ENCODE results near the gene IGFLR1.

The IGFLR1 gene, protein sequence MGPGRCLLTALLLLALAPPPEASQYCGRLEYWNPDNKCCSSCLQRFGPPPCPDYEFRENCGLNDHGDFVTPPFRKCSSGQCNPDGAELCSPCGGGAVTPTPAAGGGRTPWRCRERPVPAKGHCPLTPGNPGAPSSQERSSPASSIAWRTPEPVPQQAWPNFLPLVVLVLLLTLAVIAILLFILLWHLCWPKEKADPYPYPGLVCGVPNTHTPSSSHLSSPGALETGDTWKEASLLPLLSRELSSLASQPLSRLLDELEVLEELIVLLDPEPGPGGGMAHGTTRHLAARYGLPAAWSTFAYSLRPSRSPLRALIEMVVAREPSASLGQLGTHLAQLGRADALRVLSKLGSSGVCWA

DNA sequence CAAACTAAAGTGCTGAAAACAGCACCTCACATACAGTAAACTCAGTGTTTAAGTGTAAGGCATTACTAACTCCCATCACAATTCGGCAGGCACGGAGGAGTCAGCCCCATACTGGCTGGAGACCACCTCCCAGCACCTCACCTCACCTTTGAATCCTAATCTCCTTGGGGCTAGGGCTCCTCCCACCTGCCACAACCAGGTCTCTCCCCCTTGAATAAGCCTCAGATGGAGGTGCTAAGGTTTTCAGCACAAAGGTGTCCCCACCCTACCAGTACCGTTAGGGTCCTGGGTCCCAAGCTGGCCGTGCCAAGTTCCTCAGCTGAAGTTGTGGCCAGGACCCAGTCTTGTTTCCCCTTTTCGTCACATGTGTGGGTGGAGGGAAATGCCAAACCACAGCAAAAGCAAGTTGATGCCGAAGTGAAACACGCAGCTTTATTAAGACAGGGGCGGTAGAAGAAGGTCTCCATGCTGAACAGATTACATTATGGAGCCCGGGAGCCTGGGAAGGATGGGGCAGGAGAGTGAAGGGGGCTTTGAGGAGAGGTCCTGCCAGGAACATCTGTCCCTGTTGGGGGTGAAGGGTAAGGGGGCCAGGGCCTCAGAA lies at the start of gene IGFLR1:
TSS of gene IGFLR1 (minus strand) at position 332 of the 604 bp plus-strand sequence. CDS start 1,272 bp downstream, outside the sequence.
- peak; percentile 16 for DNase-seq

DNA sequence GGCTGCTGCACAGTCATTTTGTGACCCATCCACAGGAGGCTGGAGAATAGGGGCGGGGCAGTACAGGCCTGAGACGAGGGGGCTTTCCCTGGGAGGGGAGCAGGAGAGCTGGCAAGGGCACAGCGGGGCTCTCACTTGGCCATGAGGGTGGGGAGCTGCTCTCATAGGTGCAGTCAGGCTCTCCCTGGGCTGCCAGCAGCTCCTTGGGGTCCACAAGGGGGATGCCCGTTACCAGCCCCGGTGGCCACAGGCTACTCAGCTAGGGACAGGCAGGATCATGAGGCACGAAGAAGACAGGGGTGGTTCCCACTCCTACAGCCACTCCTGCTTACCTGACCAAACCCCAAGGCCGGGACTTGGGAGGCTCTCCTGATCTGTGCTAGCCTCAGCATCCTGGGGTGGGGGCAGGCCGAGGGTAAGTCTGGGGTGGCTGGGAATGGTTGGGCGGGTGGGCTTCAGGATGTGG lies 49.6 kb upstream of the IGFLR1 start:
- no peak for DNase-seq

DNA sequence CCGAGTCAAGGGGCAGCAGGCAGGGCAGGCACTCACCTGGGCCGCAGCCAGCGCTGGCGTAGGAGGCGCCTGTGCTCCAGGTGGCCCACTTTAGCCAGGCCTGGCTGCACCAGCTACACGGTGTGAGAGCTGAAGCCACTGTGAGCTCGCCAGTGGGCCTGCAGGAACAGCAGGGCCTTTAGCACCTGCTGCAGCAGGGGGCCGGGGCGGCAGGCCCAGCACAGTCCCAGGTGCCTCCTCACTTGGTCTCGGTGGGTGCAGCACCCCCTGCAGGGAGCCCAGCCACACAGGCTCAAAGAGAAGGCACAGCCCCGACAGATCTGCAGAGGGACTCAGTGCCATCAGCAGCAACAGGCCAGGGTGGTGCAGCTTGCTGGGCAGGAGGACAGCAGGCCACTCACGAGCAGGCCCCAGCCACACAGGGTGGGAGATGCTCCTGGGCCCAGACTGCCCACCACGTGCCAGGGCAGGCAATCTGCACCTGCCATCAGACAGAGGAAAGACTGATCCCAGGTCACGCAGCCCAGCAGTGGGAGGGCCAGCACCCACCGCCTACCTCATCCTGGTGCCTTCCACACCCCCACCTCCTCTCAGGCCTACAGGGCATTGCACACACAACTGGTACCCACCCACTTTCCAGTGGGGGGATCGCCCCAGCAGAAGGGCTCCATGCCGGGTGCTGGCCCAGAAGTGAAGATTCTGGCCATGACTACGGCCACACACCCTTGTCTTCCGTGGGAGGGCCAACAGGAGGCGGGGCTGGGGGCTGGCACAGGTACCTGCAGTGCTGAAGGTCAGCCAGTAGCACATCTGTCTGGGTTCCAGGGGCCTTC lies 48.9 kb upstream of the IGFLR1 start:
- peak; percentile 39 for DNase-seq

DNA sequence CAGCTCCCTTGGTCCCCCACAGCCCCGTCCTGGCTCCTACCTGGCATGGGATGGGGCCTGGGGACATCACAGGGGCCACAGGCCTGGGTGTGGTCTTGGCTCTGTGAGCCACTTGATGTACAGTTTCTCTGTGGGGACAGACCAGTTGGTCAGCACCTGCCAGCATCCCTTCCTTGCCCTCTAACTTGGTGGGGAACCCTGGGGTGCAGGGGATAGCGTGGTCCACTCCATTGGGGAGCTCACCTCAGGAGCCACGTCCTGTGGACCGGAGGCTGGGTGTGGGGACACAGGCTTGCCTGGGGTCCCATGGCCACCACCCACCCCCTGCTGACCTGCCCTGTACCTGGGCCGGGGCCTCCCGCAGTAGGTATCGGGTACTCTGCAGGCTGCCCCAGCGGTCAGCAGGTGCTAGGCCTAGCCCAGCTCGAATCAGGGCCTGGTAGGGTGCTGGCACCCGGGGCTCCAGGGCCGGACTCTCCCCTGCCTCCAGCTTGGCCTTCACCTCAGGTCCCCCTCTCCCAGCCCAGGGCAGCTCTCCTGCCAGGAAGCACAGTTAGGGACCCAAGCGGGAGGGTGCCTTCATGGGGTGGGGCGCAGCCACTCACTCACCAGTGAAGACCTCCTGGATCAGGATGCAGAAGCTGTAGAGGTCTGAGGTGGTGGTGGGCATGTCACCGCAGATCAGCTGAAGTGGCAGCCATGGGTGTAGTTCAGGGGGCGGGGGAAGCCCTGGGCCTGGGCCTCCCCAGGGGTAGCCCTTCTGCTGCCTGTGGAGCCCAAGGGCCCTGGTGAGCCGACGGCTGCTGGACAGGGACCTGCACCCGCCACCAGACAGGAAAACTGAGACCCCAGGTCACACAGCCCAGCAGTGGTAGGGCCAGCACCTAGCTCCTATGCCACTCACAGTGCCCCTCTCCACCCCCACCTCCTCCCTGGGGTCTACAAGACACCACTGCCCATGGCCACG lies 48.0 kb upstream of the IGFLR1 start:
- DNase-seq = no peak

DNA sequence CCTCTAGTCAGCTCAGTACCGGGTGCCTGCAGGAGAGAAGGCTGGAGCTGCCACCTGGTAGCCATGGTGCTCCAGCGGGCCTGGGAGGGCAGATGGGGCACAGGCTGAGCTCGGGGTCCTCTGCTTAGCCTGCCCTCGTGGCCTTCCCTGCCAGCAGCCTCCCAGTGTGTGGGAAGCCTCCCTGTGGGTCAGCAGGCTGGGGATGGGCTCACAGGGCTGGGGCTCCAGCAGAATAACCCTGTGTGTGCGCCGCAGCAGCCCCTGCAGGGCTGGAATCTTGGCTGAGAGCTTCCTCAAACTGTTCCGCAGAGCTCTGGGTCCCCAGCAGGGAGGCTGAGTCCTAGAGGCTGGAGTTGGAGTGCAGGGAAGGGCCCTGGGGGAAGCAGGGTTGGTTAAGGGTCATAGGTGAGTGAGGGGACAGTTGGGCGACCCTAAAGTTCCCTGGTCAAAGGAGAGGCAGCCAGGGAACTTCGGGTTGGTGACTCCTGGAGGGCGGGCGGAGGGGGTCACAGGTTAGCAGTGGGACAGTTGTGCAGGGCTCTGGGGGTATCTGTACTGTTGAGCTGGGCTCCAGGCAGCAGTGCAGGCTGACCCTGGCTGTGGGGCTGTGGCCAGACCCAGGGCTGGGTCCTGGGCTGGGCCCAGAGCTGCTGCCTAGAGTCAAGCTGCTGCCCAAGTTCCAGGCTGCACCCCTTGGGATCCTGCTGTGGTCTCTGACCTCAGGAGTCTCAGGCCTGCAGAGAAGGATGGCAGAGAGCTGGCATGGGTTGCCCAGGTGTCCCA lies 47.1 kb upstream of the IGFLR1 start:
- no peak for DNase-seq

DNA sequence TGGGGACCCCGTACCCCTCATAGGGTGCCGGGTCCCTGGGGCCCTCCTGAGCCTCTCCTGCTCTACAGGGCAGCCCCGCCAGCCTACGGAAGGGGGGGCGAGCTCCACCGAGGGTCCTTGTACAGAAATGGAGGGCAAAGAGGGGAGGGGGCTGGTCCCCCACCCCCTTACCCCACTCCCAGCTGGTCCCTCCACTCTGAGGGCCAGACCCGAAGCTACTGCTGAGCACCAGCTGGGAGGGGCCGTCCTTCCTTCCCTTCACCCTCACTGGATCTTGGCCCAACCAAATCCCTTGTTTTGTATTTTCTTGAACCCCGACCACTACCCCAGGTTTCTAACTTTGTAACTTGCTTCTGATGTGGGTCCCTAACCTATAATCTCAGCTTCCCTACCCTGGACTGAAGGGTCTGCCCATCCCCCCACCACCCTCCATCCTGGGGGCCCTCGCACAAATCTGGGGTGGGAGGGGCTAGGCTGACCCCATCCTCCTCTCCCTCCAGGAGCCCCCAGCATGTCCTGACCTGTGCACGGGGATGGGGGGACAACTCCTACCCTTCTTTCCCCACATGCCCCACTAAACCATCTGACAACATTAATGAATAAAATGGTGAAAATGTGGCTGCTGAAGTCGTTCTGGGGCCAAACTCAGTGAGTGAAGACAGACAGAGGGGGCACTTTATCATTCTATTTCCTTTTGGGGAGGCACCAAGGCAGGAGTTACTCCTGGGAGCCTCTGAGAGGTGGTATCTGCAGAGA lies 46.1 kb upstream of the IGFLR1 start:
- no peak for DNase-seq

DNA sequence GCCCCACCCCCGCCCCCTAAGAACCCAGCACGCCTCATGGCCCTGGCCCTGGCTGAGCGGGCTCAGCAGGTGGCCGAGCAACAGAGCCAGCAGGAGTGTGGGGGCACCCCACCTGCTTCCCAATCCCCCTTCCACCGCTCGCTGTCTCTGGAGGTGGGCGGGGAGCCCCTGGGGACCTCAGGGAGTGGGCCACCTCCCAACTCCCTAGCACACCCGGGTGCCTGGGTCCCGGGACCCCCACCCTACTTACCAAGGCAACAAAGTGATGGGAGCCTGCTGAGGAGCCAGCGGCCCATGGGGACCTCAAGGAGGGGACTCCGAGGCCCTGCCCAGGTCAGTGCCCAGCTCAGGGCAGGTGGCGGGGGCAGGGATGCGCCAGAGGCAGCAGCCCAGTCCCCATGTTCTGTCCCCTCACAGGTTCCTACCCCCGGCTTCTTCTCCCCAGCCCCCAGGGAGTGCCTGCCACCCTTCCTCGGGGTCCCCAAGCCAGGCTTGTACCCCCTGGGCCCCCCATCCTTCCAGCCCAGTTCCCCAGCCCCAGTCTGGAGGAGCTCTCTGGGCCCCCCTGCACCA lies 45.1 kb upstream of the IGFLR1 start:
- no peak for DNase-seq

DNA sequence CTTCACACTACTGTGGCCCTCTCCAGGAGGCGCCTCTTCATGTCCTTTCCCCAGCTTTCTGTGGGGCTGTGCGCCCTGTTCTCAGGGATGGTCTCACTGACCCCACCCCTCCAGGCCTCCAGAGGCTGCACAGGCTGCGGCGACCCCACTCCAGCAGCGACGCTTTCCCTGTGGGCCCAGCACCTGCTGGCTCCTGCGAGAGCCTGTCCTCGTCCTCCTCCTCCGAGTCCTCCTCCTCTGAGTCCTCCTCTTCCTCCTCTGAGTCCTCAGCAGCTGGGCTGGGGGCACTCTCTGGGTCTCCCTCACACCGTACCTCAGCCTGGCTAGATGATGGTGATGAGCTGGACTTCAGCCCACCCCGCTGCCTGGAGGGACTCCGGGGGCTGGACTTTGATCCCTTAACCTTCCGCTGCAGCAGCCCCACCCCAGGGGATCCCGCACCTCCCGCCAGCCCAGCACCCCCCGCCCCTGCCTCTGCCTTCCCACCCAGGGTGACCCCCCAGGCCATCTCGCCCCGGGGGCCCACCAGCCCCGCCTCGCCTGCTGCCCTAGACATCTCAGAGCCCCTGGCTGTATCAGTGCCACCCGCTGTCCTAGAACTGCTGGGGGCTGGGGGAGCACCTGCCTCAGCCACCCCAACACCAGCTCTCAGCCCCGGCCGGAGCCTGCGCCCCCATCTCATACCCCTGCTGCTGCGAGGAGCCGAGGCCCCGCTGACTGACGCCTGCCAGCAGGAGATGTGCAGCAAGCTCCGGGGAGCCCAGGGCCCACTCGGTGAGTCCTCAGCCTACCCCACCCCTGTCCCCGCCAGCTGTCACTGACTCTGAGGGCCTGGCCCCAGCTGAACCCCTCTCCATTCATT lies 44.3 kb upstream of the IGFLR1 start:
- DNase-seq = peak; percentile 50

DNA sequence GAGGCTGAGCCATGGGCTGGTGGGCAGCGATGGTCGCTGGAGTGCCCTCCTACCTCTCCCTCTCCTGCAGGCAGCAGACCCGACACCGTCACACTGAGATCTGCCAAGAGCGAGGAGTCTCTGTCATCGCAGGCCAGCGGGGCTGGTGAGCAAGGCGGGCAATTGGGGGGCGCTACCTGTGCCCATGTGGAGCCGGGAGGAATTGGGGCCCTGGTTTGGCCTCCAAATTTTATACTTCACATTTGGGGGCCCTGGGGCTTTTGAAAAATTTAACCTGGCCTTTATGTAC lies 43.0 kb upstream of the IGFLR1 start:
- DNase-seq = no peak

DNA sequence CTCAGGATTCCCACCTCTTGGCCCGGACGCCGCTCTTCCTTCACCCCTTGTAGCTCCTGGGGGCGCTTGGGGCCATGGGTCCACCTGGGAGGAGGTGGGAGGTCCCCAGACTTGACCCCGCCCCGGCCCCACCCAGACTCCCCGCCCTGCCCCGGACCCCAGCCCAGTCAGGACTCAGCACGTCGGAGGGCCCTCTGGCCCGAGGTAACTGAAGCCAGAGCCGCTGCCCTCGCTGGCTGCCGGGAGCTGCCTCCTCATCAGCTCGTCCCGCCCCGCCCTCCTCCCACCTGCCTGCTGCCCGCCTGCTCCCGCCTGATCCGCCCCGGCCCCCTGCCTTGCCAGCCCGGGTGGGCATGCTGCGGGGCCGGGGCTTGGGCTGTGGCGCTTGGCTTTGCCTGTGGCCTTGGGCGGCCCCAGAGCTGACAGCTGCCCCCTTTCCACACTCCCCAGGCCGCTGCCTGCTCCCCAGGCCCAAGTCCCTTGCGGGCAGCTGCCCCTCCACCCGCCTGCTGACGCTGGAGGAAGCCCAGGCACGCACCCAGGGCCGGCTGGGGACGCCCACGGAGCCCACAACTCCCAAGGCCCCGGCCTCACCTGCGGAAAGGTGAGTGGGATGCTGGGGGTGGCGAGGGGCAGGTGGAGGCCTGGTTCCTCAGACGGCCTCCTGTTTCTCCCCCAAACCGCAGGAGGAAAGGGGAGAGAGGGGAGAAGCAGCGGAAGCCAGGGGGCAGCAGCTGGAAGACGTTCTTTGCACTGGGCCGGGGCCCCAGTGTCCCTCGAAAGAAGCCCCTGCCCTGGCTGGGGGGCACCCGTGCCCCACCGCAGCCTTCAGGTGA lies 42.5 kb upstream of the IGFLR1 start:
- DNase-seq = no peak

DNA sequence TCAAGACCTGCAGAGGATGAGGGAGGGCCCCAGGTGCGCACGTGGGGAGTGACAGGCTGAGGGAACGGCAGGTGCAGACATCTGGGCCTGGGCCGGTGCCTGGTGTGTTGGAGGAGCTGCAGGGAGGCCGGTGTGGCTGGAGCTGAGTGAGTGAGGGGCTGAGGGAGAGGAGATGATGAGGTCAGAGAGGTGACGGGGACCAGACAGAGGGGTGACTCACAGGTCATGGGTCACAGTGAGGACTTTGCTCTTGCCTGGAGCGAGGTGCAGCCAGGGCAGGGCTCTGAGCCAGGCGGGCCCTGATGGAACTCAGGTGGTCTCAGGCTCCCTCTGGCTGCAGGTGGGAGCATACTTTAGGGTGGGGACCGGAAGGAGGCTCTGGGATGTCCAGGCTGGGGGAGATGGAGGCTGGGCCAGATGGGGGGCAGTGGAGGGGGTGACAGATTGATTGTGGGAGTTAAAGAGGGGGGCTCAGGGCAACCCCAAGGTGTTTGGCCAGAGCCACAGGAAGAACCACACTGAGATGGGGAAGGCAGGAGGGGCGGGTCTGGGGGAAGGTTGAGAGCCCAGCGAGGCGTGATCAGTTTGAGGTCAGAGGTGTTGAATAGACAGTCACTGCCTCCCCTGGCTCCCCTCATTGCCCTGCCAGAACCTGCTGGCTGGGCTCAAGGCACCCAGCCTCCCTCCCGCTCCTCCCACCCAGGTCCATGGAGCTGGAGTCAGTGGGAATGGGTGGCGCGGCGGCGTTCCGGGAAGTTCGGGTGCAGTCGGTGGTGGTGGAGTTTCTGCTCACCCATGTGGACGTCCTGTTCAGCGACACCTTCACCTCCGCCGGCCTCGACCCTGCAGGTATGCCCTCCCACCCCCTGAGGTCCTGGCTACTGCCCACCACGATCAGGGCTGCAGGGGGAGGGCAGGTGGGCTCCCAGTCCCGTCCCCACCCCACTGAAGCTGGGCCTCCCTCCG lies 41.5 kb upstream of the IGFLR1 start:
- no peak for DNase-seq

DNA sequence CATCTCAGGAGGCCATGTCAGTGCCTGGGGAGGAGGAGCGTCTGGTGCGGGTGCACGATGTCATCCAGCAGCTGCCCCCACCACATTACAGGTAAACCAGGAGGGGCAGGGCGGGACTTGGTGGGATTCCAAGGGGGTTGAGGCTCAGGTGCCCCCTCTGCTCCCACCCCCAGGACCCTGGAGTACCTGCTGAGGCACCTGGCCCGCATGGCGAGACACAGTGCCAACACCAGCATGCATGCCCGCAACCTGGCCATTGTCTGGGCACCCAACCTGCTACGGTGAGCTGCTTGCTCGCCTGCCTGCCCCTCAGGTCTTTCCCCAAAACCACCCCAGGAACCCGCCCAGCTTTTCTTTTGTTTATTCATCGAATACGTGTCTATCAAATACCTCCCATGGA lies 40.3 kb upstream of the IGFLR1 start:
- DNase-seq = no peak

DNA sequence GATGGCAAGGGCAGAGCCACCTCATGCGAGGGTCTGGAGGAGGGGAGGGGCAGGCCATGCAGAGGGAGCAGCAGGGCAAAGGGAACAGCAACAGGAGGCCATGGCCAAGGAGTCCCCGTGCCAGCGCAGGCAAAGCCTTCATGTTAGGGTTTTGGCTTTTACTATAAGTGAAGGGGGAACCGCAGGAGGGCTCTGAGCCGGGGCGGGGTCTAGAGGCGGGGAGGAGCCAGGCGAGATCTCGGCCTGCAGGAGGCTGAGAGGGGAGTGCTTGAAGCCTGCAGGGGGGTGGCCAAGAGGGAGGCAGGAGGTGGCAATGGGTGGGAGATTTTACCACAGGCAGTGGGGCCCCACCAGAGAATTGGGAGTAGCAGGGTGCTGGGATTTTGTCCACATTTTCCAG lies 39.4 kb upstream of the IGFLR1 start:
- DNase-seq = no peak

DNA sequence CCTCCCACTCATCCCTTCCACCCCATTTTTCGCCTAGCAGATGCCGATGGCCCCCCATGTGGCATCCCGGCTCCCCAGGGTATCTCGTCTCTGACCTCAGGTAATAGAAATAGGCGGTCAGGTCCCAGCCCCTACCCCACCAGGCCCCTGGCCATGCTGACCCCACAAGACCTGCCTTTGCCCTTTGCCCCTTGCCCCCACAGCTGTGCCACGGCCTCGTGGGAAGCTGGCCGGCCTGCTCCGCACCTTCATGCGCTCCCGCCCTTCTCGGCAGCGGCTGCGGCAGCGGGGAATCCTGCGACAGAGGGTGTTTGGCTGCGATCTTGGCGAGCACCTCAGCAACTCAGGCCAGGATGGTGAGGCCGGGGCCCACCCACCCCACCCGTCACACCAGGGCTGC lies 38.5 kb upstream of the IGFLR1 start:
- DNase-seq = no peak

DNA sequence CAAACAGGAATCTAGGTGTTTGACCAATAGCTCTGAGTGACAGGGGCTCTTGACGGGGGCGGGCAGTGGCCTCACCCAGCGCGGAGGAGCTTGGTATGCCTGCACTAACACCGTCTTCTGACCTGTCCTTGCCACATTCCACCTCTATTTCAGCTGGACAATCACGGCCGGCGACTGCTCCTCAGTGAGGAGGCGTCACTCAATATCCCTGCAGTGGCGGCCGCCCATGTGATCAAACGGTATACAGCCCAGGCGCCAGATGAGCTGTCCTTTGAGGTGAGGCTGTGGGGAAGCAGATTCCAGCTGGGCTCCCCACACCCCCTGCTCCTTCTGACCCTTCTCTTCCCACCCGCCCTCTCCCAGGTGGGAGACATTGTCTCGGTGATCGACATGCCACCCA lies 37.8 kb upstream of the IGFLR1 start:
- no peak for DNase-seq

DNA sequence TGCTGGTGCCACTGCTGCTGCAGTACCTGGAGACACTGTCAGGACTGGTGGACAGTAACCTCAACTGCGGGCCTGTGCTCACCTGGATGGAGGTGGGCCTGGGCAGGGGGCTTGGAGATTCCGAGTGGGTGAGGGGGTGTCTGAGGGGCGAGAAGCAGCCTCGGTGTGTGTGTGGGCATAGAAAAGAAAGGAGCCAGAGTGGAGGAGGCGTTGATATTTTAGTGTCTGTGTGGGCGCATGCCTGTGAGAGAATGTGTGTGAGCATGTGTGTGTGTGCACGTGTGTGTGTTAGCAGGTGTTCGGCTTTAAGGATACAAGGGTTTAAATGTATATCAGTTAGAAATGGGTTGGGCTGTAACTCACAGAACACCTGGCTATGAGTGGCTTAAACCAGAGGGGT lies 36.8 kb upstream of the IGFLR1 start:
- DNase-seq = no peak

DNA sequence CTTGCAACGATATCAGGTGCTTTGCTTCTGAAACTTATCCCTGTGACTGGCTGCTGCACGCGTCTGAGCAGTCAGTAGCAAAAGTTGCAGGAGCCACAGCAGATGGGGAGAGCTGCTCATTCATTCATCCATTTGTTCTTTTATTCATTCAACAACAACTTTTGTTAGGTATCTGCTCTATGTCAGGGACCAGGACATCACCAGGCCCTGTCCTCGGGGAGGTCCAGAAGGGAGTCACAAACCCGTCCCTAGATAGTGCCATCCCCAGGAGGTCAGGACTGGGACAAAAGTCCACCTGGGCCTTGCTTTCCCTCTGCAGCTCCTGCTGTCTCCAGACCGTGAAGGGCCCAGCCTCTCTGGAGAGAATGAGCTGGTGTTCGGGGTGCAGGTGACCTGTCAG lies 35.7 kb upstream of the IGFLR1 start:
- DNase-seq = no peak
